HL-60 (cell line): ENCODE results near the gene NLGN1.

ENCODE experiments used
- DNase-seq, 2 experiments: peaks; one replicate each; pipeline ENCODE4 v3.0.0-alpha.2; 2010 to 2020; ENCODE audit warnings: low read depth in 1 of 2, low spot score in 1 of 2
- H3K27ac ChIP-seq: fragments of 250-450 bp; sonication (Bioruptor Pico); replicated peaks from 2 replicates; pipeline ENCODE4 v1.5.1; 2020; ENCODE audit warnings: mild to moderate bottlenecking, moderate library complexity
- H3K27me3 ChIP-seq: fragments of 250-450 bp; sonication (Bioruptor Pico); 2 replicates; pipeline ENCODE4 v1.5.1; 2021; ENCODE audit warnings: mild to moderate bottlenecking, moderate library complexity; ENCODE audit not compliant: insufficient read depth, poor library complexity, severe bottlenecking
- H3K4me3 ChIP-seq: replicated peaks from 2 replicates; pipeline ENCODE4 v1.5.1; 2011; ENCODE audit warnings: mild to moderate bottlenecking, control low read depth, low read length; ENCODE audit not compliant: insufficient read depth
- GABPA ChIP-seq: IDR thresholded peaks from 2 replicates; pipeline ENCODE4 v1.6.1; 2012; ENCODE audit warnings: low read depth
- POLR2AphosphoS5 ChIP-seq: IDR thresholded peaks from 2 replicates; pipeline ENCODE4 v1.6.1; 2012; ENCODE audit warnings: low read depth
- SPI1 ChIP-seq: IDR thresholded peaks from 2 replicates; pipeline ENCODE4 v1.6.1; 2012; ENCODE audit warnings: low read depth, mild to moderate bottlenecking, borderline replicate concordance
- TF ChIP-seq, protein P1 (sequence below): IDR thresholded peaks from 2 replicates; pipeline ENCODE4 v1.6.1; 2012; ENCODE audit warnings: low read depth; ENCODE audit not compliant: insufficient replicate concordance
- TF ChIP-seq, protein P2 (sequence below): IDR thresholded peaks from one replicate; pipeline ENCODE4 v1.5.1; 2011; ENCODE audit warnings: low read length, control low read depth, inconsistent platforms; ENCODE audit not compliant: insufficient read depth

The NLGN1 gene

DNA sequence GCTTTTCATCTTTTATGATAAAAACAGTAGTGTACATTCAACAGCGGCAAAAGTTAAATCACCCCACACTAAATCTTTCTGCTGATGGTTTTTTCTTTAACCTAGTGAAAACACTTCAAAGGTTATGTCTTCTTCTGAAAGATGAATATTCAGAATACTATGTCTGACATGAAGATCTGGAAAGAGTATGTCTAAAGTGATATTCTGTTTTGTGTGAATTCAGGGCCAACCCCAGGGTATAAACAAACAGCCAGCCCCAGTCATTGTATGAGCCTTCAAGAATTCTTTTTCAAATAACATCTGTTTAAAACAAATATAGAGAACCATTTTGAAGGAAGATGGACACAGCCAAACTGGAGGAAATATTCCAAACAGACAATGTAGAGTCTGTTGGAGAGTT lies 880.5 kb downstream of the NLGN1 start:
- Histone ChIP-seq H3K27me3 (no peaks in the 10 kb centered on the region), H3K4me3 (no peak overlapping the region), H3K27ac (no peak overlapping the region)
- no peak for DNase-seq
- TF ChIP-seq GABPA (no peak), SPI1 (no peak), POLR2AphosphoS5 (no peak)
- TF ChIP-seq, protein P1, sequence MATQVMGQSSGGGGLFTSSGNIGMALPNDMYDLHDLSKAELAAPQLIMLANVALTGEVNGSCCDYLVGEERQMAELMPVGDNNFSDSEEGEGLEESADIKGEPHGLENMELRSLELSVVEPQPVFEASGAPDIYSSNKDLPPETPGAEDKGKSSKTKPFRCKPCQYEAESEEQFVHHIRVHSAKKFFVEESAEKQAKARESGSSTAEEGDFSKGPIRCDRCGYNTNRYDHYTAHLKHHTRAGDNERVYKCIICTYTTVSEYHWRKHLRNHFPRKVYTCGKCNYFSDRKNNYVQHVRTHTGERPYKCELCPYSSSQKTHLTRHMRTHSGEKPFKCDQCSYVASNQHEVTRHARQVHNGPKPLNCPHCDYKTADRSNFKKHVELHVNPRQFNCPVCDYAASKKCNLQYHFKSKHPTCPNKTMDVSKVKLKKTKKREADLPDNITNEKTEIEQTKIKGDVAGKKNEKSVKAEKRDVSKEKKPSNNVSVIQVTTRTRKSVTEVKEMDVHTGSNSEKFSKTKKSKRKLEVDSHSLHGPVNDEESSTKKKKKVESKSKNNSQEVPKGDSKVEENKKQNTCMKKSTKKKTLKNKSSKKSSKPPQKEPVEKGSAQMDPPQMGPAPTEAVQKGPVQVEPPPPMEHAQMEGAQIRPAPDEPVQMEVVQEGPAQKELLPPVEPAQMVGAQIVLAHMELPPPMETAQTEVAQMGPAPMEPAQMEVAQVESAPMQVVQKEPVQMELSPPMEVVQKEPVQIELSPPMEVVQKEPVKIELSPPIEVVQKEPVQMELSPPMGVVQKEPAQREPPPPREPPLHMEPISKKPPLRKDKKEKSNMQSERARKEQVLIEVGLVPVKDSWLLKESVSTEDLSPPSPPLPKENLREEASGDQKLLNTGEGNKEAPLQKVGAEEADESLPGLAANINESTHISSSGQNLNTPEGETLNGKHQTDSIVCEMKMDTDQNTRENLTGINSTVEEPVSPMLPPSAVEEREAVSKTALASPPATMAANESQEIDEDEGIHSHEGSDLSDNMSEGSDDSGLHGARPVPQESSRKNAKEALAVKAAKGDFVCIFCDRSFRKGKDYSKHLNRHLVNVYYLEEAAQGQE, result no peak
- TF ChIP-seq, protein P2, sequence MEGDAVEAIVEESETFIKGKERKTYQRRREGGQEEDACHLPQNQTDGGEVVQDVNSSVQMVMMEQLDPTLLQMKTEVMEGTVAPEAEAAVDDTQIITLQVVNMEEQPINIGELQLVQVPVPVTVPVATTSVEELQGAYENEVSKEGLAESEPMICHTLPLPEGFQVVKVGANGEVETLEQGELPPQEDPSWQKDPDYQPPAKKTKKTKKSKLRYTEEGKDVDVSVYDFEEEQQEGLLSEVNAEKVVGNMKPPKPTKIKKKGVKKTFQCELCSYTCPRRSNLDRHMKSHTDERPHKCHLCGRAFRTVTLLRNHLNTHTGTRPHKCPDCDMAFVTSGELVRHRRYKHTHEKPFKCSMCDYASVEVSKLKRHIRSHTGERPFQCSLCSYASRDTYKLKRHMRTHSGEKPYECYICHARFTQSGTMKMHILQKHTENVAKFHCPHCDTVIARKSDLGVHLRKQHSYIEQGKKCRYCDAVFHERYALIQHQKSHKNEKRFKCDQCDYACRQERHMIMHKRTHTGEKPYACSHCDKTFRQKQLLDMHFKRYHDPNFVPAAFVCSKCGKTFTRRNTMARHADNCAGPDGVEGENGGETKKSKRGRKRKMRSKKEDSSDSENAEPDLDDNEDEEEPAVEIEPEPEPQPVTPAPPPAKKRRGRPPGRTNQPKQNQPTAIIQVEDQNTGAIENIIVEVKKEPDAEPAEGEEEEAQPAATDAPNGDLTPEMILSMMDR, result no peak

DNA sequence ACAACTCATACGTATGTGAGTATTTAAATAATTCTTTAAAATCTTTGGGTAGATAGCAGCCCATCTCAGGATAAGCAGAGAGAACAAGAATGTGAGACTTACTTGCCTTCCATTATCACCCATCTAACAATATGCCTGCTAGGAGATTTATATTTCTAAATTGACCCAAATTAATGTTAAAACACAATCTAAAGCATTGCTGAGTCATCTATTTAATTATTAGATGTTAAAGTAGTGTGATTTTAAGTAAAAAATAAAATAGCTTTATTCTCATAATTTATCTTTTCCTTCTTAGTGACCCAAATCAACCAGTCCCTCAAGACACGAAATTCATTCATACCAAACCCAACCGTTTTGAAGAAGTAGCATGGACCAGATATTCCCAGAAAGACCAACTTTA lies 882.6 kb downstream of the NLGN1 start:
- Histone ChIP-seq H3K27ac (no peak overlapping the region), H3K4me3 (no peak overlapping the region), H3K27me3 (no peaks in the 10 kb centered on the region)
- DNase-seq, result no peak
- TF ChIP-seq, protein P1, result no peak
- TF ChIP-seq SPI1 (no peak), GABPA (no peak), POLR2AphosphoS5 (no peak)
- TF ChIP-seq, protein P2, result no peak

DNA sequence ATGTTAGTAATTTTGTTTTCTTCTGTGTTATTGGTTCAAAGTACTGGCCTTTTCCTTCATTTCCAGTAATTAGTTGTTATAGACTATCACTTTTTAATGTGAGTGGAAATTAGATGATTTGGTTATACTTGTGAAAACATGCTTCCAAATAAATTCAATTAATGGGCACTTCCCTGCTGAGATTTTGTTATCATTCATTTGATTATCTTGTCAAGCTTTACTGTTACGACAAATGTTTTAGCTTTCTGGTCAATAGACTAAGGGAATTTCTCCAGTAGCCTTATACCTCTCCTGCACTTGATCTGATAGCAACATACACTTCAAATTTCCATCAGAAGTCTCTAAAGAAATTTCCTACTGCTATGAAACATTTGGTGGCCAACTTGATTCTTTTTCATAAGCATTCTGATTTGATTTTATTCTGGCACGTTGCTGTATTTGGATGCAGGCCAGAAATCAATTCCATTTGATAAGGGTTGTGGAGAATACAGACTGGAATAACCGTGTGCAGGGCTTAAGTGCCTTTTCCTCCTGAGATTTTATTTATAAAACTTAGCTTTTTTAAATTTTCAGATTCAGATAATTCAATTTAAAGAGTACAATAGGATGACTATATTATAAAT lies 887.8 kb downstream of the NLGN1 start:
- no peak overlapping the region for H3K4me3 ChIP-seq
- TF ChIP-seq POLR2AphosphoS5 (no peak), GABPA (no peak), SPI1 (no peak)
- TF ChIP-seq, protein P2, result no peak
- TF ChIP-seq, protein P1, result no peak

More for the DNA sequence above, 887.8 kb downstream of the NLGN1 start:
- Histone ChIP-seq H3K27ac (no peak overlapping the region), H3K27me3 (no peaks in the 10 kb centered on the region)
- DNase-seq, result no peak
